DOHH2 (cell line): ENCODE measurements around the gene KCTD3.

Experiments
- H3F3A ChIP-seq: fragments of 200-600 bp; sonication (generic), shearing (Covaris generic); 2 replicates; pipeline ENCODE4 v1.6.0; 2016; ENCODE audit warnings: antibody characterized with exemption, mild to moderate bottlenecking; ENCODE audit not compliant: control insufficient read depth, insufficient read depth
- H3K27ac ChIP-seq: fragments of 200-600 bp; sonication (generic); 2 replicates; pipeline ENCODE4 v1.5.1; 2014; ENCODE audit warnings: low read depth, mild to moderate bottlenecking, low read length, moderate library complexity
- H3K27me3 ChIP-seq: fragments of 200-600 bp; sonication (generic); 2 replicates; pipeline ENCODE4 v1.6.1; 2014; ENCODE audit warnings: mild to moderate bottlenecking, low read length, mixed read lengths; ENCODE audit not compliant: control insufficient read depth
- H3K36me3 ChIP-seq: fragments of 200-600 bp; sonication (generic); 2 replicates; pipeline ENCODE4 v1.6.1; 2014; ENCODE audit warnings: mild to moderate bottlenecking, low read length, moderate library complexity, mixed read lengths; ENCODE audit not compliant: control insufficient read depth
- H3K4me1 ChIP-seq: fragments of 200-600 bp; sonication (generic); 2 replicates; pipeline ENCODE4 v1.6.1; 2014; ENCODE audit warnings: mild to moderate bottlenecking, low read length, mixed read lengths; ENCODE audit not compliant: control insufficient read depth
- H3K4me2 ChIP-seq: fragments of 200-600 bp; sonication (generic); 2 replicates; pipeline ENCODE4 v1.6.0; 2014; ENCODE audit warnings: mild to moderate bottlenecking, low read length, moderate library complexity
- H3K4me3 ChIP-seq: fragments of 200-600 bp; sonication (generic); 2 replicates; pipeline ENCODE4 v1.5.1; 2014; ENCODE audit warnings: mild to moderate bottlenecking, low read length, mixed read lengths
- H3K79me2 ChIP-seq: fragments of 200-600 bp; sonication (generic); 2 replicates; pipeline ENCODE4 v1.6.1; 2014; ENCODE audit warnings: mild to moderate bottlenecking, low read length, mixed read lengths; ENCODE audit not compliant: control insufficient read depth
- H3K9me2 ChIP-seq: fragments of 200-600 bp; sonication (generic); replicated peaks from 2 replicates; pipeline ENCODE4 v1.6.1; 2014; ENCODE audit warnings: mild to moderate bottlenecking, low read length, mixed read lengths; ENCODE audit not compliant: control insufficient read depth
- H3K9me3 ChIP-seq: fragments of 200-600 bp; sonication (generic); 2 replicates; pipeline ENCODE4 v1.6.1; 2014; ENCODE audit warnings: antibody characterized with exemption, low read length, mixed read lengths; ENCODE audit not compliant: control insufficient read depth, insufficient read depth
- H4K20me1 ChIP-seq: fragments of 200-600 bp; sonication (generic); 2 replicates; pipeline ENCODE4 v1.6.0; 2014; ENCODE audit warnings: low read depth, mild to moderate bottlenecking, antibody characterized with exemption, low read length, moderate library complexity; ENCODE audit not compliant: control insufficient read depth, insufficient read depth
- EZH2phosphoT487 ChIP-seq: fragments of 200-600 bp; sonication (generic); IDR thresholded peaks from 2 replicates; pipeline ENCODE4 v1.6.1; 2017; ENCODE audit warnings: borderline replicate concordance, mild to moderate bottlenecking, antibody characterized with exemption, low read length, moderate library complexity, mixed read lengths
- TF ChIP-seq, protein P1 (sequence below): fragments of 200-600 bp; sonication (generic); IDR thresholded peaks from one replicate; pipeline ENCODE4 v1.5.1; 2014; ENCODE audit warnings: antibody characterized with exemption, mild to moderate bottlenecking, low read depth, low read length; ENCODE audit not compliant: poor library complexity, severe bottlenecking

The KCTD3 gene

DNA sequence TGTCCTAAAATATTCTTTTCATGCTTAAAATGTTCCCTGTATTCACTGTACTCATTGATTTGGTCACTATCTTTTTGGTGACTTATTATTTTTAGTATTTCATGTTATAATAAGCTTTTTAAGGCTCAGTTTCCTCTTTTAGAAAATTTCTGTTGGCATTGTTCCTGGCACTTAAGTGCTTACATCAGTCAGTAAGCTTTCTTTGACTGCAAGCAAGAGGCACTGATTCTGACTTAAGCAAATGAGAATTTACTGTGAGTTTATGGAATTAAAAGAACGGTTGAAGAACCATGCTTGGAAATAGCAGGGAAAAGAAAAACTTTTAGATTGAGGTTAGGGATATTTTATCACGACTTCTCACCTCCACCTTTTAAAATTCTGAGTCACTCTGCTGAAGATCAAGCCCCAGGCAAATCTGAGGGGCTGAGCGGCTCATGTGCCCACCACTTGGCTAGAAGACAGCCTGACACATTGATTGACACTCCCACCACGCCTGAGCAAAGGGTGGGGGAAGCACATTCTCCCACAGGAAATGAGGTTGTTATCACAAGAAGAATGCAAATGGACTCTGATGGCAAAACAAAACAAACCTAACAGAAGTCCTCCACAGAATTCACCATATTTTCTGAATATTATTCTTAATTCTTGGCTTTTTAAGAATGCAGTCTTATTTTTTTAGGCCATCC is 102.8 kb downstream of the KCTD3 start:
- TF ChIP-seq EZH2phosphoT487, result no peak
- TF ChIP-seq, protein P1, sequence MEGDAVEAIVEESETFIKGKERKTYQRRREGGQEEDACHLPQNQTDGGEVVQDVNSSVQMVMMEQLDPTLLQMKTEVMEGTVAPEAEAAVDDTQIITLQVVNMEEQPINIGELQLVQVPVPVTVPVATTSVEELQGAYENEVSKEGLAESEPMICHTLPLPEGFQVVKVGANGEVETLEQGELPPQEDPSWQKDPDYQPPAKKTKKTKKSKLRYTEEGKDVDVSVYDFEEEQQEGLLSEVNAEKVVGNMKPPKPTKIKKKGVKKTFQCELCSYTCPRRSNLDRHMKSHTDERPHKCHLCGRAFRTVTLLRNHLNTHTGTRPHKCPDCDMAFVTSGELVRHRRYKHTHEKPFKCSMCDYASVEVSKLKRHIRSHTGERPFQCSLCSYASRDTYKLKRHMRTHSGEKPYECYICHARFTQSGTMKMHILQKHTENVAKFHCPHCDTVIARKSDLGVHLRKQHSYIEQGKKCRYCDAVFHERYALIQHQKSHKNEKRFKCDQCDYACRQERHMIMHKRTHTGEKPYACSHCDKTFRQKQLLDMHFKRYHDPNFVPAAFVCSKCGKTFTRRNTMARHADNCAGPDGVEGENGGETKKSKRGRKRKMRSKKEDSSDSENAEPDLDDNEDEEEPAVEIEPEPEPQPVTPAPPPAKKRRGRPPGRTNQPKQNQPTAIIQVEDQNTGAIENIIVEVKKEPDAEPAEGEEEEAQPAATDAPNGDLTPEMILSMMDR, result no peak
- no peak overlapping the region for H3K4me2 ChIP-seq
- no peak overlapping the region for H3K27ac ChIP-seq

More for the DNA sequence above, 102.8 kb downstream of the KCTD3 start:
- H4K20me1 ChIP-seq, result no peaks in the 10 kb centered on the region
- H3F3A ChIP-seq, result no peaks in the 10 kb centered on the region
- no peaks in the 10 kb centered on the region for H3K27me3 ChIP-seq
- H3K36me3 ChIP-seq, result no peaks in the 10 kb centered on the region
- H3K9me3 ChIP-seq, result no peaks in the 10 kb centered on the region
- H3K9me2 ChIP-seq, result no peaks in the 10 kb centered on the region
- H3K4me1 ChIP-seq, result no peaks in the 10 kb centered on the region
- no peak overlapping the region for H3K4me3 ChIP-seq
- no peaks in the 10 kb centered on the region for H3K79me2 ChIP-seq
